GM18873 (cell line): Measurements from ENCODE around the gene CCNYL1.

Experiments
- ATAC-seq: cut with Tn5 transposase; IDR thresholded peaks from one replicate; pipeline ENCODE4 v1.9.1; 2021; ENCODE audit warnings: mild to moderate bottlenecking, moderate library complexity, moderate number of reproducible peaks; ENCODE audit not compliant: unreplicated experiment, low FRiP score

CCNYL1 gene

DNA sequence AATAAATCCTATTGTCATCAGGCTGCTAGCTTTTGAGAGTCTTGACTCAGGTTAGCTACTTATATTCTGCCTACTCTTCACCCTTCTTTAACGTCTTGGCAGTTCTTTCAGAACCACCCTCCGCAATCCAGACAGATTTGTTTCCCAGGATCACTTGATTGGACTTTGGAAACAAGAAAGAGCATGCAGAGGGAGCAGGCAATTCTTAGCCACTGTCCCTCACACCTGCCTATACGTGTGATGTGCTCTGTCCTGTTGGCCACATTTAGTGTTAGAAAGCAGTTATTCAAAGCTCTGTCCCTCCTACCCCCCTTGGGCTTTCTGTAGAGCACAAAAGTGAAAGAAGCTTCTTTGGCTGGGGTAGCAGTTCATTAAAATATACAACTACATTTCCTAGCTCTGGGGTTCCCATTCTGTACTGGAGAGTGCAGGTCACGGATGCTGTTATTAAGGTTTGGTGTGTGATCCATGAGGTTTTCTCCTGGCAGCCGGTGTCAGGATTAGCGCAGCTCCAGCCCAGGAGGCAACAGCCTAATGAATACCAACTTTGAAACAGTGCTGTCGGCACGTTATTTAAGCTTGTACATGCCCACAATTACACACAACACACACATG is 52.0 kb downstream of the CCNYL1 start:
- ATAC-seq = no peak

DNA sequence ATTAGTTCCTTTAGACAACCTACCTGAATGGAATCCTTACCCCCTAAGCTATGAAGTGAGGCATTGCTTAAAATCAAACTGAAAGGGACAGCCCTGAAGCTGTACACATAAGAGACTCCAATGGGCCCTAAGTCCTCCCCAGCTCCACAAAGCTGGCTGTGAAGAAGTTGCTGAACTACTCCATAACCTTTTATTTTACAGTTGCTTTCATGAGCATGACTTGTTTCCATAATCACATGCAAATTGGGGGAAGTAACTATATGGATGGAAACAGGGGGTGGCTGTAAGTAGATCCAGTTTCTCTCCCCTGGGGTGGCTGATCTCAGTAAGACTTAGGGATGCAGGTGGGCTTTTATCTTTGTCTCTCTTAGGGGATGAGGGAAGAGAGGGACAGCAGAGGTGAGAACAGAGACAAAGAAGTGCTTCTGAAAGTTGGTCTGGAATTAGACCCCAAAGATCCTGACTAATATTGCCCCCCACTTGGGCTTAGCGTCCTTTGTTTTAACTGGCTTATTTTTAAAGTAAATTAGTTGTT is 52.7 kb downstream of the CCNYL1 start:
- ATAC-seq = no peak

DNA sequence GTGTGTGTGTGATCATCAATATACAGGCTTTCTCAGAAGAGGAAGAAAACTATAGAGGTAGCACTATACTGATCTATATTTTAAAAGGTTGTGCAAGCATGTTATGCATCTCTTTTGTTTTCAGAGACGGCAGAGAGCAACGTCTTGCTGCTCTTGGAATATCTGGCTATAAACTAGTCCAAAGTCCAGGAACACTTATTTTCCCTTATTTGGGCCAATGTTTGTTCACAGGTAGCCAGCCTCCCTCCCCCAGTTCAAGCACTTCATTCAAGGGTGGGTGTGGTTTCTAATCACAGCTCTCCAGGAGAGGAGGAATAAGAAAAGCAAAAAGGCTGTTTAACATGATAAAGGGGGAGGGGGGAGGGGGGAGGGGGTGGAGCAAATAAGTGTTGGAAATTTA is 54.1 kb downstream of the CCNYL1 start:
- ATAC-seq = no peak

DNA sequence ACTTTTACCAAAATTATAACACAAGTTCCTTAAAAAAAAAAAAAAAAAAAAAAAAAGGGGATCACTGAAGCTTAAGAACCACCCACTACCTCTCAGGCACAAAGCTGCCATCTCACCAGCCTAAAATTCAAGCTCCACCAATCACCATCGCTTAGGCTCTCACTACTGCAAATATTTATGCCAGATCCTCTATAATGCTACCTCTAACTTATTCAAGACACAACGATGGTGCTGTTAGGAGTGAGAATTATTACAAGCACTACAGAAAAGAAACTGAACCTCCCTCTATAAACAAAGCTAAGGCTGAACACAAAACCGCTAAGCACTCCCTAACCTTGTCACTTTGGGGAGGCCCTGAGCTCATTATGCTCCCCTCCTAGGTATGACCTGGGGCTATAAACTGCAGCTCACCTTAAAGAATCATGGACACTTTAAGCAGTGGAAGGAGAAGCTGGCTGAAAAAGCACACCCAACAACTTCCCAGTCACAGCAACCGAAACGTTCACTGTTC is 54.7 kb downstream of the CCNYL1 start:
- no peak for ATAC-seq

DNA sequence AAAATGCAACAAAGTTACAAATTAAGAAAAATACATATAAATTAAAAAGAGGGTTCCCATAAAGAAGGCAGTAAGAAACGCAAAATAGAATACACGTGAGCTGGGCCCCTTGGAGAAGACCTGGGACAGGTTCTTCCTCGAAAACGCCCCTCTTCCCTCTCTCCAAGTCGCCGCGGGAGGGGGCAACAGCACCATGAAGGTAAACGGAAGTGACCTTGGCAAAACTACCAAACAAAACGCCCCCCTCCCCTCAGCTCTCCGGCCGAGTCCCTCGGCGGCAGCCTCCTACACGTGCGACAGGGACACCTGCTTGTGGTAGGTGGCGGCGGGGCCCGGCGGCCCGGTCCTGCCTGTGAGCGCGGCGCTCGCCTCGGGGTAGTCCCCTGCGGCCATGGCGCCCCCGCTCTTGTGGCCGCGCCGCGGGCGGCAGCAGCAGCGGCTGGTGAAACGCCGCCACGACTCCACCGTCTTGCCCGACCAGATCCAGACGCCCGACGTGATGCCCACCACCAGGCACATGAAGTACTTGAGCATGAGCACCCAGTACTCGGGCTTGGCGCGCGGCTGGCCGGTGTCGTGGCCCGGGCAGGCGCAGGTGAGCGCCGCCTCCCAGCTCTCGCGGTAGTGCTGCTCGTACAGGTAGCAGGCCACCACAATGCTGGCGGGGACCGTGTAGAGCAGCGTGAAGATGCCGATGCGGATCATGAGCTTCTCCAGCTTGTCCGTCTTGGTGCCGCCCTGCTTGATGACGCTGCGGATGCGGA is 55.4 kb downstream of the CCNYL1 start:
- ATAC-seq = no peak

DNA sequence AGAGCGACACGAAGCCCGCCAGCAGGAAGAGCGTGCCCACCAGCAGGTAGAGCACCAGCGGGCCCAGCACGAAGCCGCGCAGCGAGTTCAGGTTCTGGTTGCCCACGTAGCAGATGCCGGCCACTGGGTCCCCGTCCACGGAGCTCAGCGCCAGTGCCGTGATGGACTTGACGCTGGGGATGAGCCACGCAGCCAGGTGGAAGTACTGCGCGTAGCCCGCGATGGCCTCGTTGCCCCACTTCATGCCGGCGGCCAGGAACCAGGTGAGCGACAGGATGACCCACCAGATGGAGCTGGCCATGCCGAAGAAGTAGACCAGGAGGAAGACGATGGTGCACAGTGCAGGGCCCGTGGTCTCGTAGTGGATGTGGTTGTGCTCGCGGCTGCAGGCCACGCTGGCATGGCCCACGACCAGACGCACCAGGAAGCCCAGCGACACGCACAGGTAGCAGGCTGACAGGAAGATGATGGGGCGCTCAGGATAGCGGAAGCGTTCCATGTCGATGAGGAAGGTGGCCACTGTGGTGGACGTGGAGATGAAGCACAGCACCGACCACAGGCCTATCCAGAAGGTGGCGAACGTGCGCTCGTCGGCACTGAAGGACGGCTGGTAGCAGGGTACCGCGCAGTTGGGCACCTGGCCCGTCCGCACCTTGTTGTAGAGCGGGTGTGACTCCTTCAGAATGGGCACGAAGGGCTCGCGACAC is 56.2 kb downstream of the CCNYL1 start:
- no peak for ATAC-seq

DNA sequence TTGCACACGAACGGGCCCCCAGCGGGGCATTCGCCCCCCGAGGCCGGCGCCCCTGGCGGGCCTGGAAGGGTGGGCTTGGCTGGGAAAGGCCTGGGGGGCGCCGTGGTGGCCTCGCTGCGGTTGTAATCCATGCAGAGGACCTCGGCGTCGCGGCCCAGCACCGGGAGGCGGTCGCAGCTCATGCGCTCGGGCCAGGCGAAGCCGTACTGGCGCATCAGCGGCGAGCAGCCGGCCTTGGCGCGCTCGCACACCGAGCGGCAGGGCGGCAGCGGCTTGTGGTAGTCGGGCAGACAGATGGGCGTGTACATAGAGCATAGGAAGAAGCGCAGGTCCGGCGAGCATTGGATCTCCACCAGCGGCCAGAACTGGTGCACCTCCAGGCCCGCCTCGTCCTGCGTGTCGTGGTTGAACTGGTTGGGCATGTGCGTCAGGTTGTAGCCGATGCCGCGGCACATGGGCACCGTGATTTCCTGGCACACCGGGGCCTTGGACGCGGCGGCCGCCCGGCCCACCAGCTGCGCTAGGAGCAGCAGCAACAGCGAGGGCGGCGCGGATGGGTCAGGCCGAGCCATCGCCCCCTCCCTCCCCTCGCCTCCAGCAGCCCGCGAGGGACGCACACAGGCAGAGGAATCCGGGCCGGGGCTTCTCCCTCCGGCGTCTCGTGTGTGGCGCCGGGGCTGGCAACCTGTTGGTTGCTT is 56.9 kb downstream of the CCNYL1 start:
- no peak for ATAC-seq

DNA sequence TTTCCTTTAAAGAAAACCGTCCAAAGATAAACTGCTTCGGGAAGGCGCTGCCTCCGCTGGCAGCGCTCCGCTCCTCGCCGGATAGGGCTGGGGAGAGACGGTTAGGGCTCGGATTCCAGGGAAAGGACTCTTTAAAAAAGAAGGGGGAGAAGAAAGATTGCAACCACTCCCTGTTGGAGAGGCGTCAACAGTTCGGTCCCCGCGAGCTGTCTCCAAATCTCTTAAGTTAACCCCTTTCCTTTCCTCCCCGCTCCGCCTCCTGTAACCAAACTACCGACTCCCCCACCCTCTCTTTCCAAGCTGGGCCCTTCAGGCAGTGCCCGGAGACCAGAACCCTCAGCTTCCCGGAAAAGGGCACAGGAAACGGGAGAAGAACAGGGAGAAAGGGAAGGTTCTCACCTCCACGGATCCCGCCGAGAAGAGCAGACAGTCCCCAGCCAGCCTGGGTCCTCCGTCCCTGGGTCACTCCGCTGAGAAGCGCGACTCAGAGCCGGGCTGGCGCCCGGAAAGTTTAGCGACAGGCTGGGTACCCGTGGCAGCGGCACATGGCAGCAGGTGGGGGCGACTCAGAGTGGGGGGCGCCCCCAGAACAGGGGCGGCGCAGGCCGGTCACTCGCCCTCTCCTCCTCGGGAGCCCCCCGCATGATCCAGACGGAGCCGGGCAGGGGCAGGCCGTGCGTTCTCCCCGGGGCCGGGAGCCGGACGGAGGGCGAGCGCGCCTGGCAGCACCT is 57.6 kb downstream of the CCNYL1 start:
- ATAC-seq = peak; percentile 1

DNA sequence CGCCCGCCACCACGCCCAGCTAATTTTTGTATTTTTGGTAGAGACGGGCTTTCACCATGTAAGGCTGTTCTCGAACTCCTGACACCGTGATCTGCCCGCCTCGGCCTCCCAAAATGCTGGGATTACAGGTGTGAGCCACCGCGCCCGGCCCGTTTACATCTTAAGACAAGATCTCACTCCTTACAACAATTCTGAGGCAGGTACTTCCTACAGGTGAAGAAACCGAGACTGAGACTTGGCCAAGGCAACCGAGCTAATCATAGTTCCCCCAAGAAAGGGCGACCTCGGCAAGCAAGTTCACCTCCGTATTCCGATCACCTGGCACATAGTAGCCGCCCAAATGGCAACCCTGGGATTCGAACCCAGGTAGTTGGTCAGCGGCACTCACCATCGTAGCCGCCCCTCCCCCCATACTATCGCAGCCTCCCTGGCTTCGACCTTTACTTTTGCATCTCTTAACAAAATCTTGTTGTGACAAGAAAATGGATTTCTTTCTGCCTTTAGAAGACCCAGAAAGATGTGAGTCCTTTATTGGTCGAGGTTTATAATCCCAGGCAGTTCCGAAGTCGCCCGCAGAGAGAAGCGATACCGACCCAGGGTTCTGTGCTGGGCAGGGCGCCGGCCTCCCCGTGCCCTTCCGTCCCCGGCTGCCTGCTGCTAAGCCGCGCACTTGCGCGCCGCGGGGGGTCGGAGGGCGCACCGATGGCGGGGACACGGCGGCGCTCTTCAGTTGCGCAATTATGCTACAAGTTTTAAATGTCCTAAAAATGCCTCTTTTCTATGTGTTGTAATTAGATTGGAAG is 59.4 kb downstream of the CCNYL1 start:
- ATAC-seq = no peak

DNA sequence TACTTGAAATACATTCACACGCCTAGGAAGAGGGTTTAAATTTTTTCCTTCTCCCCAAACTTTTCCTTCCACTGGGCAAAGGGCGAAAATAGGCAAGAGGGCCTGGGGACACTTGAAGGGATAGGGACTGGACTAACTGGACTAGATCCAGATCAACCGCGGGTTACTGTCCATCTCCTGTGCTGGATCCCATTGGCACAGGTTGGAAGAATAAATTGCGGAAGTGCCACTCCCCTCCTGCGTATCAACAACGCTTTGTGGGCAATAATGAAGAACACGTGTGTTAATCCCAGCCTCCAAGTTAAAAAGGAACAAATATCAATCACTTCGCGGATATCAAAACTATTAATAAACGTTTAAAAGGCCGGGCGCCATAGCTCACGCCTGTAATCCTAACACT is 60.0 kb downstream of the CCNYL1 start:
- no peak for ATAC-seq

DNA sequence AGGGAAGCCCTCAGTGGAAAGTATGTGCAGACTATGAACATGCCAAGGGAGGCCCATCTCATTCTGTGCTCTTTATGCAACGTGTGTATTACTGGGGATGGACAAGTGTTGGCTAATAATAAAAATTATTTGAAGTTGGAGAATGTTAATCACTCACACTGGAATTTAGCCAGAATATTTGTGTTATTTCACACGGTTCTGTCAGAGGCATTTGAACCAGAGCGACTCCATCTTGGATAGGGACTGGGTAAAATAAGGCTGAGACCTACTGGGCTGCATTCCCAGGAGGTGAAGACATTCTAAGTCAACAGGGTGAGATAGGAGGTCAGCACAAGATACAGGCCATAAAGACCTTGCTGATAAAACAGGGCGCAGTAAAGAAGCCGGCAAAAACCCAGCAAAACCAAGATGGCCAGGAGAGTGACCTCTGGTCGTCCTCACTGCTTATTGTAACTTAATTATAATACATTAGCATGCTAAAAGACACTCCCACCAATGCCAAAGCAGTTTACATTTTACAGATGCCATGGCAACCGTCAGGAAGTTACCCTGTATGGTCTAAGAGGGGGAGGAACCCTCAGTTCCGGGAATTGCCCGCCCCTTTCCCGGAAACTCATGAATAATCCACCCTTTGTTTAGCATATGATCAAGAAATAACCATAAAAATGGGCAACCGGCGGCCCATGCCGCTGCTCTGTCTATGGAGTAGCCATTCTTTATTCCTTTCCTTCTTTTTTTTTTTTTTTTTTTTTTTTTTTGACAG is 60.8 kb downstream of the CCNYL1 start:
- ATAC-seq = no peak

DNA sequence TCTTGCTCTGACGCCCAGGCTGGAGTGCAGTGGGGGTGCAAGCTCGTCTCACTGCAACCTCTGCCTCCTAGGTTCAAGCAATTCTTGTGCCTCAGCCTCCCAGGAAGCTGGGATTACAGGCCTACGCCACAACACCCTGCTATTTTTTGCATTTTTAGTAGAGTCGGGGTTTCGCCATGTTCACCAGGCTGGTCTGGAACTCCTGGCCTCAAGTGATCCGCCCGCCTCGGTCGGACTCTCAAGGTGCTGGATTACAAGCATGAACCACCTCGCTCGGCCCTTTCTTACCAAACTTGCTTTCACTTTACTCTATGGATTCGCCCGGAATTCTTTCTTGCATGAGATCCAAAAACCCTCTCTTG is 61.4 kb downstream of the CCNYL1 start:
- ATAC-seq = no peak

DNA sequence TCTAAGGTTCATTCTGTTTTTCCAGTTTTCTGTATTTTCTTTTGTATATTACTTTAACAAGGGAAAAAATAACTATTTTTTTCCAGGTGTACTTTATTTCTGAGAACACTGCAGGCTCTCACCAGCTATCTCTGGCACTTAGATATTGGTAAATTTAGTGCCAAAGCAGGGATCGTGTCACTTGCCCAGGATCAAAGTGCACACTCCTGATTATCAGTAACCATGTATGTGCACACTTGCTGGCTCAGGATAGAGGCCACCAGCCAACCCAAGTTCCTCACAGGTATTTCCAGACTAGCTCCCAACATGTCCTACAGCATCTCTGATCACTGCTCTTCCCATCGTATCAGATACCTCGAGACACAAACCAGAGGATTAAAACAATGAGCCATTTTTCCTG is 64.0 kb downstream of the CCNYL1 start:
- ATAC-seq = no peak

DNA sequence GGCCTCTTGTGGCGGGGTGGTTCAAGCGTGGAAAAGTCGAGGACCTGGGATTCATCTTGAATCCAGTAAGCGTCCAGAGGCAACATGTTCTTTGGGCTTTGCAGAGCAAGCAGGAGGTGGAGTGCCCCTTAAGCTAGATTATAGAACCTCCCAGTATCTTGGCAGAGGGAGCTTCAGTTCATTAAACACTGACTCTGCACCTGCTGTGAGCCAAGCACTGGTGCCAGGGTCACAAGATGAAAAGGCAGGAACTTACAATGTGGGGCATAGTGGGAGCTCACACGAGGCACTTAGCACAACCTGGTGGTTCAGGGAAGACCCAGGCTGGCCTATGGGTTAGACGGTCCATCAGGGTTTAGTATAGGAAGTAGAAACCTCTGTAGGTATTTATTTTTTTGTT is 65.7 kb downstream of the CCNYL1 start:
- no peak for ATAC-seq

DNA sequence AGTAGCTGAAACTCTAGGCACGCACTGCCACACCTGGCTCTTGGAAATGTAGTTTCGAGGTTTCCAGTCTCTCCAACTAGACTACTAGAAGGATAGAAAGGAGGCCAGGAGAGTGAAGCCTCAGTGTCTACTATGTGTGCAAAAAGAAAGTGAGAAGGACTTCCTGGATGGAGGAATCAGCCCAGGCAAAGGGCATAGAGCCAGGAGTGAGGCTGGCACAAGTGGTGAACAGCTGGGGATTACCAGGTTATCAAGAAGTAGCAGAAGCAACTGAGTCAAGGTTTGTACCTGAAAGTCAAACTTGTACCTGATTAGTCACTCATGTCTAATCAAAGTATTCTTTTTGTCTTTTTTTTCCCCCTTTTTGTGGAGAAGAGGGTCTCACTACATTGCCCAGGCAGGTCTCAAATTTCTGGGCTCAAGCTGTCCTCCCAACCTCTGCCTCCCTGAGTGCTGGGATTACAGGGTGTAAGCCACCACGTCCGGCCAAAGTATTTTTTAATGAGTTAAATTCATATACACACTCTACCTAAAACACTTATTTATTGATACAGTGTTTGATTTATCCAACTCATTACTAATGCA is 67.0 kb downstream of the CCNYL1 start:
- ATAC-seq = no peak

DNA sequence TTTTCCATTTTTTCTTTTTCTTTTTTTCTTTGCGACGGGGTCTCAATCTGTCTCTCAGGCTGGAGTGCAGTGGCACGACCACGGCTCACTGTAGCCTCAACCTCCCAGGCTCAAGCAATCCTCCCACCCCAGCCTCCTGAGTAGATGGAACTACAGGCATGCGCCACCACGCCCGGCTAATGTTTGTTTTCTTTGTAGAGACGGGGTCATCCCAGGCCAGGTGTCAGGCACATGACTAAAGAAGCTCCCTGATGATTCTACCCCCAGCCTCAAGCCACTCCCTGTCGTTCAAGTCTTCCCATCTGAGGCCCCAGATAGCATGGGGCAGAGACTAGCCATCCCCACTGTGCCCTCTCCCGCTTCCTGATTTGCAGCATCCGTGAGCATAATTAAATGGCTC is 68.1 kb downstream of the CCNYL1 start:
- no peak for ATAC-seq

DNA sequence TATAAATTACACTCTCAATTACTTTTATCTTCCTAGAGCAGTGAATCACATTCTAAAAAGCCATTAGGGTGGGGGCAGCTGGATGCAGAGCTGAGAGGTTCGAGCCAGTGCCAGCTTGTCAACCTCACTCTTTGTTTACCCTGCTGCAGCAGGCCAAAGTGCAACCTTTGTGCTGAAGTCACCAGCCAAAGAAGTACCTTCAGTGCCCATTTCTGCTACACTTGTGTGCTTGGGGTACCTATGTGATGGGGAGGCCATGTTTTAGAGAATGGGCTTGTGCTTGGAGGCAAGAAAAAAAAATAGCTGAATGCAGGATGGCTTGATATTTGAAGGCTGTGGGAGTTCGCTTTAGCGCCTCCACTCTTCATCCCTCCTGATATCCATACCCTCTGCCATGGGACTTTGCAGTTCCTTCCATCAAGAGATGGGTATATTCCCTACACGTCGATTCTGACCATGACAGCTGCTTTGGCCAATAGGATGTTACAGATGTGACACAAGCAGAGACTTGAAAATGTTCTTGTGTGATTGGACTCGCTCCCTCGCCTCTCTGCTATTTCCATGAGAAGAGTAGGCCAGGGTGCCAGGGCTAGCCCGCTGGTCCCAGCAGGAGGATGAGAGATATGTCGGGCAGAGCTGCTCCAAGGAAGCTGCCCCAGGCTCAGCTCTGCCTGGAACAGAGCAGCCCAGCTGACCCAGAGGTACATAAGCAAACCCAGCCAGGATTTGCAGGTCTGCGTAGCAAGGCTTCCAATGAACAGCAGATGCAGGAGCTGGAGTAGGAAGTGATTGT is 71.0 kb downstream of the CCNYL1 start:
- ATAC-seq = no peak
